ENCODE data around the gene RIOX2.
"Not testable (repeated sequence)": the region's sequence is repeated elsewhere in the genome, so short reads cannot be mapped to it uniquely, and the experiment has no call there.

The RIOX2 gene

GRCh38 chr3:97950360-97950759, 21.9 kb downstream of the RIOX2 start:
- DNase-seq: no peak

GRCh38 chr3:97949743-97950142, 22.5 kb downstream of the RIOX2 start:
- DNase-seq: no peak

GRCh38 chr3:97949110-97949485, 23.1 kb downstream of the RIOX2 start:
- DNase-seq: no peak

GRCh38 chr3:97948351-97949109, 23.7 kb downstream of the RIOX2 start:
- DNase-seq: no peak

- peak; percentile 90 for DNase-seq
These were observed 29.3 kb downstream of the RIOX2 start for GRCh38 chr3:97942801-97943546.

- DNase-seq: no peak
These were observed 32.2 kb downstream of the RIOX2 start for GRCh38 chr3:97940034-97940433.

GRCh38 chr3:97939401-97939800, 32.8 kb downstream of the RIOX2 start:
- DNase-seq: no peak

GRCh38 chr3:97938444-97938843, 33.8 kb downstream of the RIOX2 start:
- no peak for DNase-seq

- no peak for DNase-seq
These were observed 35.0 kb downstream of the RIOX2 start for GRCh38 chr3:97937205-97937604.

GRCh38 chr3:97935842-97936241, 36.4 kb downstream of the RIOX2 start:
- no peak for DNase-seq

GRCh38 chr3:97934980-97935695, 37.1 kb downstream of the RIOX2 start:
- DNase-seq: no peak

- DNase-seq: no peak
These were observed 39.8 kb downstream of the RIOX2 start for GRCh38 chr3:97932387-97932801.

- DNase-seq: no peak
These were observed 41.0 kb downstream of the RIOX2 start for GRCh38 chr3:97931218-97931617.

- DNase-seq: no peak
These were observed 42.2 kb downstream of the RIOX2 start for GRCh38 chr3:97930018-97930417.

- no peak for DNase-seq
These were observed 43.2 kb downstream of the RIOX2 start for GRCh38 chr3:97928986-97929385.

- no peak for DNase-seq
These were observed 44.5 kb downstream of the RIOX2 start for GRCh38 chr3:97927704-97928103.

- no peak for DNase-seq
These were observed 54.3 kb downstream of the RIOX2 start for GRCh38 chr3:97917813-97918536.

GRCh38 chr3:97916576-97916975, 55.7 kb downstream of the RIOX2 start:
- no peak for DNase-seq

GRCh38 chr3:97914388-97914787, 57.8 kb downstream of the RIOX2 start:
- DNase-seq: no peak

- no peak for DNase-seq
These were observed 60.8 kb downstream of the RIOX2 start for GRCh38 chr3:97911459-97911858.

- no peak for DNase-seq
These were observed 61.3 kb downstream of the RIOX2 start for GRCh38 chr3:97910931-97911351.

- DNase-seq: not testable (repeated sequence)
These were observed 61.9 kb downstream of the RIOX2 start for GRCh38 chr3:97910236-97910831.

- DNase-seq: not testable (repeated sequence)
These were observed 62.4 kb downstream of the RIOX2 start for GRCh38 chr3:97909830-97910229.

Data from NCI-H2081 treated with DMSO at 0.1 percent for 48 hours (cell line).